OCI-M2 (cell line): ENCODE data around the gene CEP350.

Experiments
- DNase-seq: peaks from one replicate; lab custom pipeline; 2025; ENCODE audit not compliant: unreplicated experiment; lab: John Stamatoyannopoulos, UW

CEP350 gene

GRCh38 chr1:180154325-180155181, 199.9 kb downstream of the CEP350 start, which contains the start of gene QSOX1:
TSS of gene QSOX1 (plus strand) at chr1:180154869. CDS start at chr1:180154908, 39 bp downstream.
- no peak for DNase-seq

- DNase-seq, result no peak
These were observed 200.6 kb downstream of the CEP350 start for GRCh38 chr1:180155182-180155682.

GRCh38 chr1:180156201-180156600, 201.6 kb downstream of the CEP350 start:
- DNase-seq, result no peak

- no peak for DNase-seq
These were observed 202.1 kb downstream of the CEP350 start for GRCh38 chr1:180156631-180157091.

GRCh38 chr1:180157108-180157507, 202.5 kb downstream of the CEP350 start:
- no peak for DNase-seq

- no peak for DNase-seq
These were observed 203.0 kb downstream of the CEP350 start for GRCh38 chr1:180157576-180158057.

GRCh38 chr1:180158149-180159147, 203.8 kb downstream of the CEP350 start:
- no peak for DNase-seq

GRCh38 chr1:180160357-180160756, 205.7 kb downstream of the CEP350 start:
- no peak for DNase-seq

- DNase-seq, result no peak
These were observed 208.4 kb downstream of the CEP350 start for GRCh38 chr1:180163041-180163440.
